ENCODE results near the gene KRTAP10-7. TPM values are rescaled to one million over a fixed set of nuclear protein-coding genes. Genes with fewer than 3 reads are reported as not detected.

Gene KRTAP10-7
- total and polyA plus RNA-seq, 2 experiments from 2014 or later, result not detected

DNA sequence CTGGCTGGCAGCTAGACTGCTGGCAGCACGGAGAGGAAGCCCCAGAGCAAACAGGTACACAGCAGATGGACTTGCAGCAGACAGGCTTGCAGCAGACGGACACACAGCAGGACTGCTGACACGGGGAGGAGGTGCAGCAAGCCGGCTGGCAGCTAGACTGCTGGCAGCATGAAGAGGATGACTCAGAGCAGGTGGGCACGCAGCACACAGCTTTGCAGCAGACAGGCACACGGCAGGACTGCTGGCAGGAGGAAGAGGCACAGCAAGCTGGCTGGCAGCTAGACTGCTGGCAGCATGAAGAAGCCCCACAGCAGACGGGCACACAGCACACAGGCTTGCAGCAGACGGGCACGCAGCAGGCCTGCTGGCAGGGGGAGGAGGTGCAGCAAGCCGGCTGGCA, 49.6 kb upstream of the KRTAP10-7 start (continued):
- TF ChIP-seq, protein P1, sequence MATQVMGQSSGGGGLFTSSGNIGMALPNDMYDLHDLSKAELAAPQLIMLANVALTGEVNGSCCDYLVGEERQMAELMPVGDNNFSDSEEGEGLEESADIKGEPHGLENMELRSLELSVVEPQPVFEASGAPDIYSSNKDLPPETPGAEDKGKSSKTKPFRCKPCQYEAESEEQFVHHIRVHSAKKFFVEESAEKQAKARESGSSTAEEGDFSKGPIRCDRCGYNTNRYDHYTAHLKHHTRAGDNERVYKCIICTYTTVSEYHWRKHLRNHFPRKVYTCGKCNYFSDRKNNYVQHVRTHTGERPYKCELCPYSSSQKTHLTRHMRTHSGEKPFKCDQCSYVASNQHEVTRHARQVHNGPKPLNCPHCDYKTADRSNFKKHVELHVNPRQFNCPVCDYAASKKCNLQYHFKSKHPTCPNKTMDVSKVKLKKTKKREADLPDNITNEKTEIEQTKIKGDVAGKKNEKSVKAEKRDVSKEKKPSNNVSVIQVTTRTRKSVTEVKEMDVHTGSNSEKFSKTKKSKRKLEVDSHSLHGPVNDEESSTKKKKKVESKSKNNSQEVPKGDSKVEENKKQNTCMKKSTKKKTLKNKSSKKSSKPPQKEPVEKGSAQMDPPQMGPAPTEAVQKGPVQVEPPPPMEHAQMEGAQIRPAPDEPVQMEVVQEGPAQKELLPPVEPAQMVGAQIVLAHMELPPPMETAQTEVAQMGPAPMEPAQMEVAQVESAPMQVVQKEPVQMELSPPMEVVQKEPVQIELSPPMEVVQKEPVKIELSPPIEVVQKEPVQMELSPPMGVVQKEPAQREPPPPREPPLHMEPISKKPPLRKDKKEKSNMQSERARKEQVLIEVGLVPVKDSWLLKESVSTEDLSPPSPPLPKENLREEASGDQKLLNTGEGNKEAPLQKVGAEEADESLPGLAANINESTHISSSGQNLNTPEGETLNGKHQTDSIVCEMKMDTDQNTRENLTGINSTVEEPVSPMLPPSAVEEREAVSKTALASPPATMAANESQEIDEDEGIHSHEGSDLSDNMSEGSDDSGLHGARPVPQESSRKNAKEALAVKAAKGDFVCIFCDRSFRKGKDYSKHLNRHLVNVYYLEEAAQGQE (IDR thresholded peaks at IDR 0.05; ENCODE audit: unreplicated experiment), result no peak
- TF ChIP-seq, protein P2, sequence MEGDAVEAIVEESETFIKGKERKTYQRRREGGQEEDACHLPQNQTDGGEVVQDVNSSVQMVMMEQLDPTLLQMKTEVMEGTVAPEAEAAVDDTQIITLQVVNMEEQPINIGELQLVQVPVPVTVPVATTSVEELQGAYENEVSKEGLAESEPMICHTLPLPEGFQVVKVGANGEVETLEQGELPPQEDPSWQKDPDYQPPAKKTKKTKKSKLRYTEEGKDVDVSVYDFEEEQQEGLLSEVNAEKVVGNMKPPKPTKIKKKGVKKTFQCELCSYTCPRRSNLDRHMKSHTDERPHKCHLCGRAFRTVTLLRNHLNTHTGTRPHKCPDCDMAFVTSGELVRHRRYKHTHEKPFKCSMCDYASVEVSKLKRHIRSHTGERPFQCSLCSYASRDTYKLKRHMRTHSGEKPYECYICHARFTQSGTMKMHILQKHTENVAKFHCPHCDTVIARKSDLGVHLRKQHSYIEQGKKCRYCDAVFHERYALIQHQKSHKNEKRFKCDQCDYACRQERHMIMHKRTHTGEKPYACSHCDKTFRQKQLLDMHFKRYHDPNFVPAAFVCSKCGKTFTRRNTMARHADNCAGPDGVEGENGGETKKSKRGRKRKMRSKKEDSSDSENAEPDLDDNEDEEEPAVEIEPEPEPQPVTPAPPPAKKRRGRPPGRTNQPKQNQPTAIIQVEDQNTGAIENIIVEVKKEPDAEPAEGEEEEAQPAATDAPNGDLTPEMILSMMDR (conservative IDR thresholded peaks at IDR 0.05; ENCODE audit: low read depth in 2 of 2), result no peak
- TF ChIP-seq STAT1 (IDR thresholded peaks at IDR 0.05; ENCODE audit: unreplicated experiment) (no peak), ZNF114 (CRISPR knock-in tag; IDR thresholded peaks at IDR 0.05) (no peak), POLR2AphosphoS5 (IDR thresholded peaks at IDR 0.05; ENCODE audit: low read depth) (no peak), ZNF331 (CRISPR knock-in tag; IDR thresholded peaks at IDR 0.05; ENCODE audit: low read depth) (no peak)

DNA sequence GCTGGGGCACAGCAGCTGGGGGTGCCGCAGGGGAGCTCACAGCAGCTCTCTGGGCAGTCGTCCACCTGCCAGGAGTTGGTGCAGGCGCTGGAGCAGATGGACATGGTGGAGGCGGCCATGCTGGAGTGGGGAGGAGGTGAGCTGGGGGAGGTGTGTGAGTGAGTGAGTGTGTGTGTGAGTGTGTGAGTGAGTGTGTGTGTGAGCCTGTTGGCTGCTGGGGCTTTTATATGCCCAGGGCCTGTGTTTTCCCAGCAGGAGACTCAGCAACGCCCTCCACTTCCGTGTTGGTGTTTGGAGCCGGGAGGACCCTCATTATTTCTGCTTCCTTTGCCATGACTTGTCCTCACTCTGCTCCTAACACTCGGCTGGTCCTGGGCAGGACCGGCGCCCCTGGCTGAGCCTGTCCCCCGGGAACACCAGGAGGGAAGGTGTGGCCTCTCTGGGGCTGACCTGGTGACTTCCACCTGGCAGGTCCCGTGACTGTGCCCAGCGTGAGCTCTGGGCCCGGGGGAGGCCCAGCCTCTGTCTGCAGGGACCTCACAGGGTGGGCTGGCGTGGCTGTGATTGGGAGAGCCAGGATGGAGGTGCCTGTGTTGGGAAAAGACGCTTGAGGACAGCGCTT, 48.9 kb upstream of the KRTAP10-7 start, which contains the start of gene KRTAP10-2:
Gene KRTAP10-2, minus strand, starts transcription at position 166 of the 622 bp plus-strand sequence. Its CDS starts 47 bp downstream, at position 119.
- ATAC-seq, result no peak
- no peak within 1 kb of the TSS for H3K4me3 Mint-ChIP-seq
- no peak for DNase-seq (ENCODE audit: low spot score)
- TF ChIP-seq, protein P2 (conservative IDR thresholded peaks at IDR 0.05; ENCODE audit: low read depth in 2 of 2), result no peak
- TF ChIP-seq NANOG (IDR thresholded peaks at IDR 0.05; ENCODE audit: borderline replicate concordance), result no peak
- TF ChIP-seq CREB1 (CRISPR knock-in tag; IDR thresholded peaks at IDR 0.05; ENCODE audit: low read depth), result no peak
- TF ChIP-seq POLR2AphosphoS5 (IDR thresholded peaks at IDR 0.05; ENCODE audit: low read depth), result no peak
- TF ChIP-seq, protein P3, sequence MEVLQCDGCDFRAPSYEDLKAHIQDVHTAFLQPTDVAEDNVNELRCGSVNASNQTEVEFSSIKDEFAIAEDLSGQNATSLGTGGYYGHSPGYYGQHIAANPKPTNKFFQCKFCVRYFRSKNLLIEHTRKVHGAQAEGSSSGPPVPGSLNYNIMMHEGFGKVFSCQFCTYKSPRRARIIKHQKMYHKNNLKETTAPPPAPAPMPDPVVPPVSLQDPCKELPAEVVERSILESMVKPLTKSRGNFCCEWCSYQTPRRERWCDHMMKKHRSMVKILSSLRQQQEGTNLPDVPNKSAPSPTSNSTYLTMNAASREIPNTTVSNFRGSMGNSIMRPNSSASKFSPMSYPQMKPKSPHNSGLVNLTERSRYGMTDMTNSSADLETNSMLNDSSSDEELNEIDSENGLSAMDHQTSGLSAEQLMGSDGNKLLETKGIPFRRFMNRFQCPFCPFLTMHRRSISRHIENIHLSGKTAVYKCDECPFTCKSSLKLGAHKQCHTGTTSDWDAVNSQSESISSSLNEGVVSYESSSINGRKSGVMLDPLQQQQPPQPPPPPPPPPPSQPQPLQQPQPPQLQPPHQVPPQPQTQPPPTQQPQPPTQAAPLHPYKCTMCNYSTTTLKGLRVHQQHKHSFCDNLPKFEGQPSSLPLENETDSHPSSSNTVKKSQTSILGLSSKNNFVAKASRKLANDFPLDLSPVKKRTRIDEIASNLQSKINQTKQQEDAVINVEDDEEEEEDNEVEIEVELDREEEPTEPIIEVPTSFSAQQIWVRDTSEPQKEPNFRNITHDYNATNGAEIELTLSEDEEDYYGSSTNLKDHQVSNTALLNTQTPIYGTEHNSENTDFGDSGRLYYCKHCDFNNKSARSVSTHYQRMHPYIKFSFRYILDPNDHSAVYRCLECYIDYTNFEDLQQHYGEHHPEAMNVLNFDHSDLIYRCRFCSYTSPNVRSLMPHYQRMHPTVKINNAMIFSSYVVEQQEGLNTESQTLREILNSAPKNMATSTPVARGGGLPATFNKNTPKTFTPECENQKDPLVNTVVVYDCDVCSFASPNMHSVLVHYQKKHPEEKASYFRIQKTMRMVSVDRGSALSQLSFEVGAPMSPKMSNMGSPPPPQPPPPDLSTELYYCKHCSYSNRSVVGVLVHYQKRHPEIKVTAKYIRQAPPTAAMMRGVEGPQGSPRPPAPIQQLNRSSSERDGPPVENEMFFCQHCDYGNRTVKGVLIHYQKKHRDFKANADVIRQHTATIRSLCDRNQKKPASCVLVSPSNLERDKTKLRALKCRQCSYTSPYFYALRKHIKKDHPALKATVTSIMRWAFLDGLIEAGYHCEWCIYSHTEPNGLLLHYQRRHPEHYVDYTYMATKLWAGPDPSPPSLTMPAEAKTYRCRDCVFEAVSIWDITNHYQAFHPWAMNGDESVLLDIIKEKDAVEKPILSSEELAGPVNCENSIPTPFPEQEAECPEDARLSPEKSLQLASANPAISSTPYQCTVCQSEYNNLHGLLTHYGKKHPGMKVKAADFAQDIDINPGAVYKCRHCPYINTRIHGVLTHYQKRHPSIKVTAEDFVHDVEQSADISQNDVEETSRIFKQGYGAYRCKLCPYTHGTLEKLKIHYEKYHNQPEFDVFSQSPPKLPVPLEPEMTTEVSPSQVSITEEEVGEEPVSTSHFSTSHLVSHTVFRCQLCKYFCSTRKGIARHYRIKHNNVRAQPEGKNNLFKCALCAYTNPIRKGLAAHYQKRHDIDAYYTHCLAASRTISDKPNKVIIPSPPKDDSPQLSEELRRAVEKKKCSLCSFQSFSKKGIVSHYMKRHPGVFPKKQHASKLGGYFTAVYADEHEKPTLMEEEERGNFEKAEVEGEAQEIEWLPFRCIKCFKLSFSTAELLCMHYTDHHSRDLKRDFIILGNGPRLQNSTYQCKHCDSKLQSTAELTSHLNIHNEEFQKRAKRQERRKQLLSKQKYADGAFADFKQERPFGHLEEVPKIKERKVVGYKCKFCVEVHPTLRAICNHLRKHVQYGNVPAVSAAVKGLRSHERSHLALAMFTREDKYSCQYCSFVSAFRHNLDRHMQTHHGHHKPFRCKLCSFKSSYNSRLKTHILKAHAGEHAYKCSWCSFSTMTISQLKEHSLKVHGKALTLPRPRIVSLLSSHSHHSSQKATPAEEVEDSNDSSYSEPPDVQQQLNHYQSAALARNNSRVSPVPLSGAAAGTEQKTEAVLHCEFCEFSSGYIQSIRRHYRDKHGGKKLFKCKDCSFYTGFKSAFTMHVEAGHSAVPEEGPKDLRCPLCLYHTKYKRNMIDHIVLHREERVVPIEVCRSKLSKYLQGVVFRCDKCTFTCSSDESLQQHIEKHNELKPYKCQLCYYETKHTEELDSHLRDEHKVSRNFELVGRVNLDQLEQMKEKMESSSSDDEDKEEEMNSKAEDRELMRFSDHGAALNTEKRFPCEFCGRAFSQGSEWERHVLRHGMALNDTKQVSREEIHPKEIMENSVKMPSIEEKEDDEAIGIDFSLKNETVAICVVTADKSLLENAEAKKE (CRISPR knock-in tag; IDR thresholded peaks at IDR 0.05), result no peak
- TF ChIP-seq JUNB (IDR thresholded peaks at IDR 0.05; ENCODE audit: unreplicated experiment), result no peak
- no peak for TF ChIP-seq EZH2 (IDR thresholded peaks at IDR 0.05; ENCODE audit: low read depth, unreplicated experiment)

More for the DNA sequence above, 48.9 kb upstream of the KRTAP10-7 start, which contains the start of gene KRTAP10-2:
- H3K4me3 ChIP-seq, result no peak within 1 kb of the TSS
- H3K79me2 ChIP-seq (replicated peaks; ENCODE audit: insufficient read depth), result no peaks in the 10 kb centered on the region
- H3F3A ChIP-seq (replicated peaks; ENCODE audit: low read depth), result 0 out of 2 replicates have a peak, but pooled peaks cover 2% of the 10 kb centered on the region
- no peaks in the 10 kb centered on the region for H3K9me2 ChIP-seq (ENCODE audit: insufficient read depth)
- no peak within 1 kb of the TSS for H2AFZ ChIP-seq
- Mint-ChIP-seq H3K27ac (peak within 1 kb of the TSS; percentile 51; the same call in 1 of the 2 replicates), H3K4me1 (peaks cover 47% of the 10 kb centered on the region), H3K9me3 (peaks cover 11% of the 10 kb centered on the region), H3K36me3 (ENCODE audit: low read depth) (peaks cover 13% of the 10 kb centered on the region), H3K27me3 (ENCODE audit: insufficient read depth, low read depth, poor library complexity) (peaks cover 22% of the 10 kb centered on the region)
- no peaks in the 10 kb centered on the region for H3K27me3 ChIP-seq (ENCODE audit: insufficient read depth)
- H3K4me2 ChIP-seq, result no peak within 1 kb of the TSS
- H4K20me1 ChIP-seq (replicated peaks; ENCODE audit: insufficient read depth), result no peaks in the 10 kb centered on the region
- H3K36me3 ChIP-seq (ENCODE audit: insufficient read depth), result no peaks in the 10 kb centered on the region; the same call in 1 of the 2 replicates
- peaks cover 25% of the 10 kb centered on the region for H3K4me1 ChIP-seq (ENCODE audit: insufficient read depth)
- no peak within 1 kb of the TSS for H3K27ac ChIP-seq (ENCODE audit: low read depth)
